HG02884 (cell line): ENCODE data around the gene RNF114.
"Not testable (repeated sequence)": the region's sequence is repeated elsewhere in the genome, so short reads cannot be mapped to it uniquely, and the experiment has no call there.

Experiments
- ATAC-seq: cut with Tn5 transposase; IDR thresholded peaks from one replicate; pipeline ENCODE4 v1.9.1; 2021; ENCODE audit warnings: mild to moderate bottlenecking, moderate library complexity; ENCODE audit not compliant: unreplicated experiment

The RNF114 gene

GRCh38 chr20:49961413-49961812, 25.2 kb downstream of the RNF114 start:
- ATAC-seq, result no peak

- ATAC-seq, result no peak
These were observed 29.0 kb downstream of the RNF114 start for GRCh38 chr20:49964964-49965780.

GRCh38 chr20:49965781-49966305, 29.6 kb downstream of the RNF114 start:
- ATAC-seq, result no peak

GRCh38 chr20:49966861-49967260, 30.7 kb downstream of the RNF114 start:
- no peak for ATAC-seq

- no peak for ATAC-seq
These were observed 33.0 kb downstream of the RNF114 start for GRCh38 chr20:49969234-49969633.

- no peak for ATAC-seq
These were observed 33.7 kb downstream of the RNF114 start for GRCh38 chr20:49969946-49970345.

- ATAC-seq, result no peak
These were observed 34.3 kb downstream of the RNF114 start for GRCh38 chr20:49970498-49970897.

- ATAC-seq, result no peak
These were observed 37.8 kb downstream of the RNF114 start for GRCh38 chr20:49973981-49974380.

- ATAC-seq, result no peak
These were observed 40.3 kb downstream of the RNF114 start for GRCh38 chr20:49976542-49976941.

GRCh38 chr20:49977740-49978139, 41.5 kb downstream of the RNF114 start:
- not testable (repeated sequence) for ATAC-seq

- no peak for ATAC-seq
These were observed 42.5 kb downstream of the RNF114 start for GRCh38 chr20:49978685-49979029.

GRCh38 chr20:49979030-49979832, 43.0 kb downstream of the RNF114 start:
- ATAC-seq, result no peak

- no peak for ATAC-seq
These were observed 44.2 kb downstream of the RNF114 start for GRCh38 chr20:49980140-49981008.

- no peak for ATAC-seq
These were observed 45.2 kb downstream of the RNF114 start for GRCh38 chr20:49981218-49982071.

- ATAC-seq, result peak; percentile 16
These were observed 45.8 kb downstream of the RNF114 start for GRCh38 chr20:49982072-49982345.

- peak; percentile 71 for ATAC-seq
These were observed 46.3 kb downstream of the RNF114 start, which contains the start of gene SNAI1 for GRCh38 chr20:49982346-49983122. Gene SNAI1, plus strand, starts transcription at chr20:49982980. Its CDS starts 80 bp downstream, at chr20:49983060.

GRCh38 chr20:49983123-49983847, 47.1 kb downstream of the RNF114 start:
- no peak for ATAC-seq

GRCh38 chr20:49983848-49984408, 47.7 kb downstream of the RNF114 start:
- ATAC-seq, result no peak
